GM18520 (cell line): Measurements from ENCODE around the gene ROR2.
"Not testable (repeated sequence)": the region's sequence is repeated elsewhere in the genome, so short reads cannot be mapped to it uniquely, and the experiment has no call there.

Experiments used
- ATAC-seq: cut with Tn5 transposase; IDR thresholded peaks from one replicate; pipeline ENCODE4 v1.9.1; 2021; ENCODE audit not compliant: unreplicated experiment

The ROR2 gene

GRCh38 chr9:91540506-91540905, 409.5 kb downstream of the ROR2 start:
- not testable (repeated sequence) for ATAC-seq

GRCh38 chr9:91536211-91536691, 413.8 kb downstream of the ROR2 start:
- no peak for ATAC-seq

GRCh38 chr9:91534374-91534773, 415.7 kb downstream of the ROR2 start:
- ATAC-seq, result no peak

- ATAC-seq, result no peak
Observed at GRCh38 chr9:91533382-91533781, 416.6 kb downstream of the ROR2 start.

- no peak for ATAC-seq
Observed at GRCh38 chr9:91532325-91532724, 417.7 kb downstream of the ROR2 start.

GRCh38 chr9:91530829-91531228, 419.2 kb downstream of the ROR2 start:
- no peak for ATAC-seq

GRCh38 chr9:91522481-91522880, 427.5 kb downstream of the ROR2 start:
- no peak for ATAC-seq

GRCh38 chr9:91519520-91520277, 430.3 kb downstream of the ROR2 start:
- no peak for ATAC-seq

- no peak for ATAC-seq
Observed at GRCh38 chr9:91518462-91518861, 431.6 kb downstream of the ROR2 start.

- ATAC-seq, result no peak
Observed at GRCh38 chr9:91517801-91518200, 432.2 kb downstream of the ROR2 start.

- not testable (repeated sequence) for ATAC-seq
Observed at GRCh38 chr9:91517332-91517731, 432.7 kb downstream of the ROR2 start.

GRCh38 chr9:91516777-91517176, 433.3 kb downstream of the ROR2 start:
- ATAC-seq, result no peak

GRCh38 chr9:91516081-91516480, 433.9 kb downstream of the ROR2 start:
- ATAC-seq, result no peak

GRCh38 chr9:91515074-91515687, 434.8 kb downstream of the ROR2 start:
- peak; percentile 43 for ATAC-seq
